ENCODE data around the gene RNF152. TPM values are rescaled to one million over a fixed set of nuclear protein-coding genes. Genes with fewer than 3 reads are reported as not detected.
A peak's percentile ranks its signal among the peaks of the same experiment; 100 is the strongest.

The RNF152 gene
- total RNA-seq, 1 experiment from 2014 or later, result 1.7 TPM

DNA sequence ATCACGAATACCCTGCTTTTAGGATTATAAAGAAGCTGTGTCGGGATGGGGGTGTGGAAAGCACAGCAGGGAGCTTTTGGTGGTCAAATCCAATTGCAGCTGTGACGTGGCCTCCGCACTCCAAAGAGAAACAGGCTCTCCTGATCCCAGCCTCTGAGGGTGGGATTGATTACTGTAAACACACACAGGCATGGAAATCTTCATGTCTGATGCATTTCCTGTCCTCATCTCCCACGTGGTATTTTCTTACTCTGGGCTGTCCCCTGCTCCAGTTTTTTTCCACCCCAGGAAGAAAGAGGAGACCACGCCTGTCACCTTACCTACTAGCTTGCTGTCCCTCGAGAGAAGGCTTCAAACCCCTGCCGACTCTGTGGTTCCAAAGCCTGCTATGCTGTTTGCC is 22.7 kb downstream of the RNF152 start:
- H3K27me3 Mint-ChIP-seq (ENCODE audit: insufficient read depth, unreplicated experiment), result no peaks in the 10 kb centered on the region
- intact Hi-C loops (cut with micrococcal nuclease), result no loop called here
- no peak overlapping the region for H3K4me3 Mint-ChIP-seq (ENCODE audit: unreplicated experiment)
- no peaks in the 10 kb centered on the region for H3K4me1 Mint-ChIP-seq (ENCODE audit: insufficient read depth, unreplicated experiment)
- POLR2A ChIA-PET, result interaction anchor here (0.8 kb wide), 1 partner anchor 24 kb away, joined by 3 read pairs; no protein-coding TSS in a partner anchor
- TF ChIP-seq, protein P1, sequence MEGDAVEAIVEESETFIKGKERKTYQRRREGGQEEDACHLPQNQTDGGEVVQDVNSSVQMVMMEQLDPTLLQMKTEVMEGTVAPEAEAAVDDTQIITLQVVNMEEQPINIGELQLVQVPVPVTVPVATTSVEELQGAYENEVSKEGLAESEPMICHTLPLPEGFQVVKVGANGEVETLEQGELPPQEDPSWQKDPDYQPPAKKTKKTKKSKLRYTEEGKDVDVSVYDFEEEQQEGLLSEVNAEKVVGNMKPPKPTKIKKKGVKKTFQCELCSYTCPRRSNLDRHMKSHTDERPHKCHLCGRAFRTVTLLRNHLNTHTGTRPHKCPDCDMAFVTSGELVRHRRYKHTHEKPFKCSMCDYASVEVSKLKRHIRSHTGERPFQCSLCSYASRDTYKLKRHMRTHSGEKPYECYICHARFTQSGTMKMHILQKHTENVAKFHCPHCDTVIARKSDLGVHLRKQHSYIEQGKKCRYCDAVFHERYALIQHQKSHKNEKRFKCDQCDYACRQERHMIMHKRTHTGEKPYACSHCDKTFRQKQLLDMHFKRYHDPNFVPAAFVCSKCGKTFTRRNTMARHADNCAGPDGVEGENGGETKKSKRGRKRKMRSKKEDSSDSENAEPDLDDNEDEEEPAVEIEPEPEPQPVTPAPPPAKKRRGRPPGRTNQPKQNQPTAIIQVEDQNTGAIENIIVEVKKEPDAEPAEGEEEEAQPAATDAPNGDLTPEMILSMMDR (IDR thresholded peaks at IDR 0.05; ENCODE audit: unreplicated experiment), result no peak
- no peak overlapping the region for H3K27ac Mint-ChIP-seq (ENCODE audit: low read depth, unreplicated experiment)
- CTCF ChIA-PET, result interaction anchor here (0.5 to 1.0 kb wide), 5 partner anchors 17 to 548 kb away, joined by 3 read pairs; no protein-coding TSS in a partner anchor
- H3K36me3 Mint-ChIP-seq (ENCODE audit: insufficient read depth, unreplicated experiment), result no peaks in the 10 kb centered on the region
- H3K9me3 Mint-ChIP-seq (ENCODE audit: unreplicated experiment), result no peaks in the 10 kb centered on the region
- no TSS peak for BruUV-seq (replicated peaks)
- DNase-seq (ENCODE audit: unreplicated experiment), result no peak

DNA sequence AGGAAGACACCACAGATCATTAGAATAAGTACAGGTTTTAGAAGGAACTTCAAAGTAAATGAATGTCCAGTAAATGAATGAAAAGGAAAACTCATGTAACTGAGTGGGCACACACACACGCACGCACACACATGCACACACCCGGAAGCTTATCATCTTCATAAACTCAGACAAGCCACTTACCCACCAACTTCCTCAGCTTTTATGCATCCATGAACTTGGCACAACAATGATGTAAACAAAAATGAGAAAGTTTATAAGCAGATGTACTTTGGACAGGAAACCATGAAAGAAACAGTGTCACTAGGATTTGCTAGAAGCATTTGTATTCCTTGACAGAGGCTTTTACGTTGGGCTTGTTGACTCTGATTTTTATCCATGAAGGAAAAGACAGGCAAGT is 23.2 kb downstream of the RNF152 start:
- H3K4me1 Mint-ChIP-seq (ENCODE audit: insufficient read depth, unreplicated experiment), result no peaks in the 10 kb centered on the region
- POLR2A ChIA-PET, result interaction anchor here (0.8 kb wide), 1 partner anchor 24 kb away, joined by 3 read pairs; no protein-coding TSS in a partner anchor
- H3K27me3 Mint-ChIP-seq (ENCODE audit: insufficient read depth, unreplicated experiment), result no peaks in the 10 kb centered on the region
- intact Hi-C loops (cut with micrococcal nuclease), result no loop called here
- CTCF ChIA-PET, result interaction anchor here (1.0 kb wide), 1 partner anchor 17 kb away, joined by 3 read pairs; no protein-coding TSS in a partner anchor
- no peaks in the 10 kb centered on the region for H3K36me3 Mint-ChIP-seq (ENCODE audit: insufficient read depth, unreplicated experiment)
- no TSS peak for BruUV-seq (replicated peaks)
- no peak overlapping the region for H3K27ac Mint-ChIP-seq (ENCODE audit: low read depth, unreplicated experiment)
- no peaks in the 10 kb centered on the region for H3K9me3 Mint-ChIP-seq (ENCODE audit: unreplicated experiment)
- no peak for DNase-seq (ENCODE audit: unreplicated experiment)
- TF ChIP-seq, protein P1 (IDR thresholded peaks at IDR 0.05; ENCODE audit: unreplicated experiment), result no peak
- no peak overlapping the region for H3K4me3 Mint-ChIP-seq (ENCODE audit: unreplicated experiment)

DNA sequence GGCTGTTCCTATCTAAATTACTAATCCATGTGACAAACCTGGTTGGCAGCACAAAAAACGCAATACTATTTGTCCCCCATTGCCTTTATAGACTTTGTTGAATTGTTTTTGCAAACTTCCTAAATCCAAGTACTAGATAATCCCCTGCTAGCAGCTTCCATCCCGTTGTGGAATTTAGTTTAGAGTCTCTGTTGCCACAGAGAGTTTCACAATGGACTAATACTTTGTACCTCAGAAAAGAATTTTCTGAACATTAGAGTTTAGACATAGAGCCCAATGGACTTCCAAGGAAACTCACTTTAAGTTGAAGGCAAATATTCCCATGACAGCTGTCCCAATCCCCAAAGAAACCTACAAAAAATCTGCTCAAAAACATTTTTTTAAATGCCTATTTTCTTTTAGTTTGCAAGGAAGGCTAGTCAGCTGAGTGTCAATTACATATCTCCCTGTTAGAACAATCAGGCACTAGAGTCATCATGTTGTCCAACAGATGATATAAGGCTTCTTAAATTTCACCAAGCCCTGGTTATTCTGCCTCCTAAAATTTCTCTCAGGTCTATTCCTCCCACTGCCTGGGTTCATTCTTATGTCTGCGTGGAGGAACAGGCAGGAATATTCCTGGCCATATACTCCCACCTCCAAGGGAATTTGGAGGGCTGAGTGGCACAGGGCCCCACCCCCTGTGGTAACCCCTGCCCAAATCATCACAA is 27.2 kb downstream of the RNF152 start:
- Mint-ChIP-seq H3K4me3 (ENCODE audit: unreplicated experiment) (no peak overlapping the region), H3K36me3 (ENCODE audit: insufficient read depth, unreplicated experiment) (no peaks in the 10 kb centered on the region), H3K27ac (ENCODE audit: low read depth, unreplicated experiment) (no peak overlapping the region), H3K27me3 (ENCODE audit: insufficient read depth, unreplicated experiment) (no peaks in the 10 kb centered on the region), H3K9me3 (ENCODE audit: unreplicated experiment) (no peaks in the 10 kb centered on the region), H3K4me1 (ENCODE audit: insufficient read depth, unreplicated experiment) (peaks cover 6% of the 10 kb centered on the region)
- DNase-seq (ENCODE audit: unreplicated experiment), result no peak
- intact Hi-C loops (cut with micrococcal nuclease), result no loop called here
- TF ChIP-seq, protein P1 (IDR thresholded peaks at IDR 0.05; ENCODE audit: unreplicated experiment), result no peak
- ChIA-PET CTCF (interaction anchor here (1.7 kb wide), 1 partner anchor 284 kb away, joined by 8 read pairs; no protein-coding TSS in a partner anchor), POLR2A (interaction anchor here (0.9 to 1.1 kb wide), 3 partner anchors 10 to 263 kb away, joined by 3 to 5 read pairs (median 3); no protein-coding TSS in a partner anchor)
- BruUV-seq (replicated peaks), result no TSS peak

DNA sequence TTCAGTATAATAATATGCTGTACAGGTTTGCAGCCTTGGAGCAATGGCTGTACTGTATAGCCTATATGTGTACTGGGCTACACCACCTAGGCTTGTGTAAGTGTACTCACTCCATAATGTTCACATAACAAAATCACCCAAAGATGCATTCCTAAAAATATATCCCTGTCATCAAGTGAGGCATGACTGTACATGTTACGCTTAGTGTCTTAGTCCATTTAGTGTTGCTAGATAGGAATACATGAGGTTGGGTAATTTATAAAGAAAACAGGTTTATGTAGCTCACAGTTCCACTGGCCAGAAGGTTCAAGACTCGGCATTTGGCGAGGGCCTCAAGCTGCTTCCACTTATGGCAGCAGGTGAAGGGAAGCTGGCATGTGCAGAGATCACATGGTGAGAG is 31.4 kb downstream of the RNF152 start:
- DNase-seq (ENCODE audit: unreplicated experiment), result peak; percentile 13
- Mint-ChIP-seq H3K36me3 (ENCODE audit: insufficient read depth, unreplicated experiment) (no peaks in the 10 kb centered on the region), H3K4me1 (ENCODE audit: insufficient read depth, unreplicated experiment) (peaks cover 6% of the 10 kb centered on the region), H3K27ac (ENCODE audit: low read depth, unreplicated experiment) (peak overlapping the region; percentile 21), H3K27me3 (ENCODE audit: insufficient read depth, unreplicated experiment) (no peaks in the 10 kb centered on the region), H3K9me3 (ENCODE audit: unreplicated experiment) (no peaks in the 10 kb centered on the region), H3K4me3 (ENCODE audit: unreplicated experiment) (no peak overlapping the region)
- intact Hi-C loops (cut with micrococcal nuclease), result no loop called here
- BruUV-seq (replicated peaks), result no TSS peak
- TF ChIP-seq, protein P1 (IDR thresholded peaks at IDR 0.05; ENCODE audit: unreplicated experiment), result no peak
- POLR2A ChIA-PET, result interaction anchor here (0.8 to 2.3 kb wide), 4 partner anchors 9 to 29 kb away, joined by 3 to 11 read pairs (median 4); no protein-coding TSS in a partner anchor
- CTCF ChIA-PET, result interaction anchor here (0.8 to 1.5 kb wide), 8 partner anchors 11 to 309 kb away, joined by 3 to 5 read pairs (median 4); no protein-coding TSS in a partner anchor
